ENCODE measurements around the gene CRELD2. TPM values are rescaled to one million over a fixed set of nuclear protein-coding genes. Genes with fewer than 3 reads are reported as not detected.

CRELD2 gene
- total and polyA plus RNA-seq, 2 of the 13 experiments (the other 11 are each of a cell fraction or from before 2014, with no cell fraction given): 17.2 to 44.7 TPM

- TF ChIP-seq, protein P1, sequence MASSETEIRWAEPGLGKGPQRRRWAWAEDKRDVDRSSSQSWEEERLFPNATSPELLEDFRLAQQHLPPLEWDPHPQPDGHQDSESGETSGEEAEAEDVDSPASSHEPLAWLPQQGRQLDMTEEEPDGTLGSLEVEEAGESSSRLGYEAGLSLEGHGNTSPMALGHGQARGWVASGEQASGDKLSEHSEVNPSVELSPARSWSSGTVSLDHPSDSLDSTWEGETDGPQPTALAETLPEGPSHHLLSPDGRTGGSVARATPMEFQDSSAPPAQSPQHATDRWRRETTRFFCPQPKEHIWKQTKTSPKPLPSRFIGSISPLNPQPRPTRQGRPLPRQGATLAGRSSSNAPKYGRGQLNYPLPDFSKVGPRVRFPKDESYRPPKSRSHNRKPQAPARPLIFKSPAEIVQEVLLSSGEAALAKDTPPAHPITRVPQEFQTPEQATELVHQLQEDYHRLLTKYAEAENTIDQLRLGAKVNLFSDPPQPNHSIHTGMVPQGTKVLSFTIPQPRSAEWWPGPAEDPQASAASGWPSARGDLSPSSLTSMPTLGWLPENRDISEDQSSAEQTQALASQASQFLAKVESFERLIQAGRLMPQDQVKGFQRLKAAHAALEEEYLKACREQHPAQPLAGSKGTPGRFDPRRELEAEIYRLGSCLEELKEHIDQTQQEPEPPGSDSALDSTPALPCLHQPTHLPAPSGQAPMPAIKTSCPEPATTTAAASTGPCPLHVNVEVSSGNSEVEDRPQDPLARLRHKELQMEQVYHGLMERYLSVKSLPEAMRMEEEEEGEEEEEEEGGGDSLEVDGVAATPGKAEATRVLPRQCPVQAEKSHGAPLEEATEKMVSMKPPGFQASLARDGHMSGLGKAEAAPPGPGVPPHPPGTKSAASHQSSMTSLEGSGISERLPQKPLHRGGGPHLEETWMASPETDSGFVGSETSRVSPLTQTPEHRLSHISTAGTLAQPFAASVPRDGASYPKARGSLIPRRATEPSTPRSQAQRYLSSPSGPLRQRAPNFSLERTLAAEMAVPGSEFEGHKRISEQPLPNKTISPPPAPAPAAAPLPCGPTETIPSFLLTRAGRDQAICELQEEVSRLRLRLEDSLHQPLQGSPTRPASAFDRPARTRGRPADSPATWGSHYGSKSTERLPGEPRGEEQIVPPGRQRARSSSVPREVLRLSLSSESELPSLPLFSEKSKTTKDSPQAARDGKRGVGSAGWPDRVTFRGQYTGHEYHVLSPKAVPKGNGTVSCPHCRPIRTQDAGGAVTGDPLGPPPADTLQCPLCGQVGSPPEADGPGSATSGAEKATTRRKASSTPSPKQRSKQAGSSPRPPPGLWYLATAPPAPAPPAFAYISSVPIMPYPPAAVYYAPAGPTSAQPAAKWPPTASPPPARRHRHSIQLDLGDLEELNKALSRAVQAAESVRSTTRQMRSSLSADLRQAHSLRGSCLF (CRISPR knock-in tag; IDR thresholded peaks at IDR 0.05; ENCODE audit: borderline replicate concordance): no peak
- TF ChIP-seq ZNF292 (CRISPR knock-in tag; IDR thresholded peaks at IDR 0.05; ENCODE audit: borderline replicate concordance, low read depth): no peak
- no peak for TF ChIP-seq ZNF577 (CRISPR knock-in tag; IDR thresholded peaks at IDR 0.05; ENCODE audit: borderline replicate concordance, low read depth)
- TF ChIP-seq U2AF2 (IDR thresholded peaks at IDR 0.05; ENCODE audit: low read depth, low read length): no peak
- peak; percentile 71; the same call in 1 of the 2 replicates for TF ChIP-seq ARNT2 (CRISPR knock-in tag; IDR thresholded peaks at IDR 0.05; ENCODE audit: low read depth)
- no peak for TF ChIP-seq DNMT1 (CRISPR knock-in tag; IDR thresholded peaks at IDR 0.05)
- no peak for TF ChIP-seq NFKBIZ (CRISPR knock-in tag; IDR thresholded peaks at IDR 0.05)
- TF ChIP-seq, protein P2, sequence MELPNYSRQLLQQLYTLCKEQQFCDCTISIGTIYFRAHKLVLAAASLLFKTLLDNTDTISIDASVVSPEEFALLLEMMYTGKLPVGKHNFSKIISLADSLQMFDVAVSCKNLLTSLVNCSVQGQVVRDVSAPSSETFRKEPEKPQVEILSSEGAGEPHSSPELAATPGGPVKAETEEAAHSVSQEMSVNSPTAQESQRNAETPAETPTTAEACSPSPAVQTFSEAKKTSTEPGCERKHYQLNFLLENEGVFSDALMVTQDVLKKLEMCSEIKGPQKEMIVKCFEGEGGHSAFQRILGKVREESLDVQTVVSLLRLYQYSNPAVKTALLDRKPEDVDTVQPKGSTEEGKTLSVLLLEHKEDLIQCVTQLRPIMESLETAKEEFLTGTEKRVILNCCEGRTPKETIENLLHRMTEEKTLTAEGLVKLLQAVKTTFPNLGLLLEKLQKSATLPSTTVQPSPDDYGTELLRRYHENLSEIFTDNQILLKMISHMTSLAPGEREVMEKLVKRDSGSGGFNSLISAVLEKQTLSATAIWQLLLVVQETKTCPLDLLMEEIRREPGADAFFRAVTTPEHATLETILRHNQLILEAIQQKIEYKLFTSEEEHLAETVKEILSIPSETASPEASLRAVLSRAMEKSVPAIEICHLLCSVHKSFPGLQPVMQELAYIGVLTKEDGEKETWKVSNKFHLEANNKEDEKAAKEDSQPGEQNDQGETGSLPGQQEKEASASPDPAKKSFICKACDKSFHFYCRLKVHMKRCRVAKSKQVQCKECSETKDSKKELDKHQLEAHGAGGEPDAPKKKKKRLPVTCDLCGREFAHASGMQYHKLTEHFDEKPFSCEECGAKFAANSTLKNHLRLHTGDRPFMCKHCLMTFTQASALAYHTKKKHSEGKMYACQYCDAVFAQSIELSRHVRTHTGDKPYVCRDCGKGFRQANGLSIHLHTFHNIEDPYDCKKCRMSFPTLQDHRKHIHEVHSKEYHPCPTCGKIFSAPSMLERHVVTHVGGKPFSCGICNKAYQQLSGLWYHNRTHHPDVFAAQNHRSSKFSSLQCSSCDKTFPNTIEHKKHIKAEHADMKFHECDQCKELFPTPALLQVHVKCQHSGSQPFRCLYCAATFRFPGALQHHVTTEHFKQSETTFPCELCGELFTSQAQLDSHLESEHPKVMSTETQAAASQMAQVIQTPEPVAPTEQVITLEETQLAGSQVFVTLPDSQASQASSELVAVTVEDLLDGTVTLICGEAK (IDR thresholded peaks at IDR 0.05): no peak
- TF ChIP-seq, protein P2 (CRISPR knock-in tag; IDR thresholded peaks at IDR 0.05): peak; percentile 40; the same call in 1 of the 2 replicates
- TF ChIP-seq NFYC (CRISPR knock-in tag; IDR thresholded peaks at IDR 0.05): no peak; the same call in 1 of the 2 replicates
- TF ChIP-seq NFKB2 (CRISPR knock-in tag; IDR thresholded peaks at IDR 0.05; ENCODE audit: borderline replicate concordance): peak; percentile 21; the same call in 1 of the 2 replicates
- TF ChIP-seq TOPORS (CRISPR knock-in tag; IDR thresholded peaks at IDR 0.05): no peak
- TF ChIP-seq ZNF230 (CRISPR knock-in tag; IDR thresholded peaks at IDR 0.05): no peak
These were observed 19.5 kb downstream of the CRELD2 start (continued) for GRCh38 chr22:49937758-49938564.

Measured in HepG2 (cell line).